Measurements from ENCODE around the gene CITED4.

GRCh38 chr1:40842207-40842606 is 20.0 kb downstream of the CITED4 start:
- TF ChIP-seq, protein P1, sequence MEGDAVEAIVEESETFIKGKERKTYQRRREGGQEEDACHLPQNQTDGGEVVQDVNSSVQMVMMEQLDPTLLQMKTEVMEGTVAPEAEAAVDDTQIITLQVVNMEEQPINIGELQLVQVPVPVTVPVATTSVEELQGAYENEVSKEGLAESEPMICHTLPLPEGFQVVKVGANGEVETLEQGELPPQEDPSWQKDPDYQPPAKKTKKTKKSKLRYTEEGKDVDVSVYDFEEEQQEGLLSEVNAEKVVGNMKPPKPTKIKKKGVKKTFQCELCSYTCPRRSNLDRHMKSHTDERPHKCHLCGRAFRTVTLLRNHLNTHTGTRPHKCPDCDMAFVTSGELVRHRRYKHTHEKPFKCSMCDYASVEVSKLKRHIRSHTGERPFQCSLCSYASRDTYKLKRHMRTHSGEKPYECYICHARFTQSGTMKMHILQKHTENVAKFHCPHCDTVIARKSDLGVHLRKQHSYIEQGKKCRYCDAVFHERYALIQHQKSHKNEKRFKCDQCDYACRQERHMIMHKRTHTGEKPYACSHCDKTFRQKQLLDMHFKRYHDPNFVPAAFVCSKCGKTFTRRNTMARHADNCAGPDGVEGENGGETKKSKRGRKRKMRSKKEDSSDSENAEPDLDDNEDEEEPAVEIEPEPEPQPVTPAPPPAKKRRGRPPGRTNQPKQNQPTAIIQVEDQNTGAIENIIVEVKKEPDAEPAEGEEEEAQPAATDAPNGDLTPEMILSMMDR (IDR thresholded peaks at IDR 0.05) = no peak
- TF ChIP-seq POLR2A (IDR thresholded peaks at IDR 0.05) = no peak

All from breast epithelium (tissue), 3 donors.